Right cardiac atrium (tissue), 5 donors: ENCODE data around the gene CSPG5. TPM values are rescaled to one million over a fixed set of nuclear protein-coding genes. Genes with fewer than 3 reads are reported as not detected.

Experiments
- ATAC-seq, 2 donors: fragments of 200-7000 bp; cut with Tn5 transposase; one replicate each; pipeline versions ENCODE4 v1.8.0 to v1.9.1; 2020; ENCODE audit warnings: moderate library complexity in 2 of 2, mild to moderate bottlenecking in 1 of 2
- DNase-seq, 3 donors: peaks; one replicate each; pipeline ENCODE4 v3.0.0-alpha.2; 2020
- H3K27ac ChIP-seq: one replicate; pipeline ENCODE4 v1.5.1; 2013; ENCODE audit warnings: mild to moderate bottlenecking, low read length, control low read depth, moderate library complexity
- H3K27me3 ChIP-seq: one replicate; pipeline ENCODE4 v1.6.1; 2013; ENCODE audit not compliant: control insufficient read depth, insufficient read depth
- H3K4me1 ChIP-seq: one replicate; pipeline ENCODE4 v1.6.1; 2013; ENCODE audit warnings: low read length; ENCODE audit not compliant: control insufficient read depth, insufficient read depth
- H3K4me3 ChIP-seq: one replicate; pipeline ENCODE4 v1.5.1; 2013; ENCODE audit warnings: low read length, control low read depth
- H3K9me3 ChIP-seq: one replicate; pipeline ENCODE4 v1.6.1; 2013; ENCODE audit warnings: low read length; ENCODE audit not compliant: control insufficient read depth
- WGBS: extraction: QIAGEN DNeasy Blood & Tissue Kit; methylation state at CpG from one replicate; pipeline ENCODE4 v1.1.7; 2013; 5-methylcytosine and 5-hydroxymethylcytosine counted together
- intact Hi-C, 4 donors: fragments of 100-400 bp; cut with DNase I; formaldehyde crosslinking; loops; one replicate each; pipeline versions ENCODE4 v1.11.0 to v1.14.0; 2022 to 2023
- polyA plus RNA-seq: library from polyadenylated mRNA; stranded (reverse); fragments of 200-250 nt; gene quantifications from one replicate; pipeline ENCODE4 v1.2.3, GENCODE V29; 2013
- total RNA-seq, 4 donors: library from RNA; stranded (reverse); fragmentation: NEBNext Ultra II Directional; extraction: Animal tissue kit (Norgen Biotek cat#: 25700); gene quantifications; one replicate each; pipeline ENCODE4 v1.2.1, GENCODE V29; 2021
- donor health status: healthy with polysubstance abuse.
- donor health status: DM: no; HTN: yes; CAD: no.
- donor health status: DM: no; HTN: no; CAD: no.
- donor health status: DM: no; HTN: yes; CAD: no; lungs with severe emphysema.
- donor health status: DM: yes; HTN: yes; CAD: no.

The CSPG5 gene
- total and polyA plus RNA-seq, 5 donors, result 0.85 to 1.2 (median 1.1) TPM

GRCh38 chr3:47513125-47513929 lies 65.3 kb downstream of the CSPG5 start, which contains the start of gene ELP6:
ELP6 (minus strand) TSS chr3:47513712; CDS start chr3:47513590, 122 bp downstream.
- under 1% methylated on average over 71 of the region's 71 CpGs for WGBS
- Histone ChIP-seq H3K9me3 (no peaks in the 10 kb centered on the region), H3K4me3 (peak within 1 kb of the TSS; percentile 65), H3K4me1 (no peaks in the 10 kb centered on the region), H3K27ac (peak within 1 kb of the TSS; percentile 88), H3K27me3 (no peaks in the 10 kb centered on the region)
- peak; percentile 97 to 99 (median 99) for DNase-seq
- intact Hi-C loops, result no loop called here
- peak; percentile 99 for ATAC-seq

DNA sequence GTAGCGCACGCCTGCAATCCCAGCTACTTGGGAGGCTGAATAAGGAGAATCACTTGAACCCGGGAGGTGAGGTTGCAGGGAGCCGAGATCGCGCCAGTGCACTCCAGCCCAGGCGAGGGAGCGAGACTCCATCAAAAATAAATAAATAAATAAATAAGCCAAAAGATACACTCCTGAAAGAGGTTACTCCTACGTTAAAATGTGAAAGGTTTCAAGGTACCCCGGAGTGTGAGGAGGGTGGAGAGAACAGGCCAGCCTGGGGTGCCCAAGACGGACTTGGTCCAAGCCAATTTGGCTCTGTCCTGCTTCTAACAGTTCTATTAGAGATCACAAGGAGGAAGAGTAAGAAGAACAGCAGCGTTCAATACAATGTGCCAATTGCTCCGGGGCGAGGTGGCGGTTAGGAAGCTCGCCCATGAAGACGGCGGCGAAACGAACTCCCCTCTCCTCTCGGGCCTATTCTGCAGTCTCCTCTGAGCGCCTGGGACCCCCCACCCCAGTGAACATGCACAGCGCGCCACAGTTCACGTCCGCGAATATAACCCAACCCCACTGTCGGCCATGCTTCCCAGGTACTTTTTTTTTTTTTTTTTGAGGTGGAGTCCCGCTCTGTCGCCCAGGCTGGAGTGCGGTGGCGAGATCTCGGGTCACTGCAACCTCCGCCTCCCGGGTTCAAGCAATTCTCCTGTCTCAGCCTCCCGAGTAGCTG lies 66.1 kb downstream of the CSPG5 start:
- ATAC-seq (peak; percentile 2 to 19), DNase-seq (peak; percentile 33 to 62 (median 59))
- 18% methylated on average over 36 of the region's 36 CpGs for WGBS
- intact Hi-C loops, result no loop called here
- Histone ChIP-seq H3K27ac (peak overlapping the region; percentile 48), H3K4me3 (peak overlapping the region; percentile 65), H3K9me3 (no peaks in the 10 kb centered on the region), H3K27me3 (no peaks in the 10 kb centered on the region), H3K4me1 (no peaks in the 10 kb centered on the region)

Other genes with a start within 250 kb of the CSPG5 start
- 10 to 100 TPM; 17.7 to 23.0 (median 18.0) TPM for gene PTPN23, start 197.8 kb downstream of the CSPG5 start, total RNA-seq
- 14.1 TPM for gene PTPN23, start 197.8 kb downstream of the CSPG5 start, polyA plus RNA-seq
- 10 to 100 TPM; 38.4 to 46.6 (median 44.0) TPM for gene SCAP, start 102.9 kb downstream of the CSPG5 start, total RNA-seq
- gene SCAP, start 102.9 kb downstream of the CSPG5 start, polyA plus RNA-seq, result 31.1 TPM
- 10 to 100 TPM; 15.3 to 25.5 (median 22.6) TPM for gene ELP6, start 65.2 kb downstream of the CSPG5 start, total RNA-seq
- gene ELP6, start 65.2 kb downstream of the CSPG5 start, polyA plus RNA-seq, result 28.7 TPM
- 10 to 100 TPM; 28.4 to 30.1 (median 29.0) TPM for gene SMARCC1, start 203.0 kb upstream of the CSPG5 start, total RNA-seq
- 7.5 TPM for gene SMARCC1, start 203.0 kb upstream of the CSPG5 start, polyA plus RNA-seq
- gene DHX30, start 224.3 kb upstream of the CSPG5 start, total RNA-seq, result 10 to 100 TPM; 46.3 to 51.3 (median 51.1) TPM
- 36.7 TPM for gene DHX30, start 224.3 kb upstream of the CSPG5 start, polyA plus RNA-seq